GM19099 (cell line): ENCODE results near the gene ESPNL.

Source experiments
- POLR2A ChIP-seq: IDR thresholded peaks from 3 replicates; pipeline ENCODE4 v1.6.1; 2011; ENCODE audit warnings: low read depth; ENCODE audit not compliant: insufficient read length; ENCODE audit errors: extremely low read depth

Gene ESPNL

GRCh38 chr2:238159071-238159539, 59.0 kb downstream of the ESPNL start:
- no peak for TF ChIP-seq POLR2A

- no peak for TF ChIP-seq POLR2A
Observed at GRCh38 chr2:238159661-238160205, 59.6 kb downstream of the ESPNL start.

GRCh38 chr2:238160206-238161129, 60.3 kb downstream of the ESPNL start:
- no peak for TF ChIP-seq POLR2A

- no peak for TF ChIP-seq POLR2A
Observed at GRCh38 chr2:238161291-238162051, 61.3 kb downstream of the ESPNL start.

- TF ChIP-seq POLR2A, result no peak
Observed at GRCh38 chr2:238162251-238162845, 62.2 kb downstream of the ESPNL start.

- TF ChIP-seq POLR2A, result no peak
Observed at GRCh38 chr2:238162846-238163441, 62.8 kb downstream of the ESPNL start.

- no peak for TF ChIP-seq POLR2A
Observed at GRCh38 chr2:238163481-238164198, 63.5 kb downstream of the ESPNL start.

- no peak for TF ChIP-seq POLR2A
Observed at GRCh38 chr2:238164906-238165287, 64.8 kb downstream of the ESPNL start.

- no peak for TF ChIP-seq POLR2A
Observed at GRCh38 chr2:238165288-238165921, 65.3 kb downstream of the ESPNL start.

GRCh38 chr2:238166391-238167343, 66.5 kb downstream of the ESPNL start:
- TF ChIP-seq POLR2A, result no peak

GRCh38 chr2:238167344-238167715, 67.2 kb downstream of the ESPNL start:
- TF ChIP-seq POLR2A, result no peak

GRCh38 chr2:238167761-238168160, 67.6 kb downstream of the ESPNL start:
- TF ChIP-seq POLR2A, result no peak
